ENCODE measurements around the gene KPNA5. TPM values are rescaled to one million over a fixed set of nuclear protein-coding genes. Genes with fewer than 3 reads are reported as not detected.

The KPNA5 gene
- total and polyA plus RNA-seq, 9 of the 15 experiments (the other 6 are each of a cell fraction or from before 2014, with no cell fraction given), result 3.2 to 10.3 (median 6.5) TPM

- TF ChIP-seq ZNF512 (tag; IDR thresholded peaks at IDR 0.05) (no peak; the same call in 1 of the 2 replicates), RNF219 (CRISPR knock-in tag; IDR thresholded peaks at IDR 0.05) (no peak), KAT2B (IDR thresholded peaks at IDR 0.05; ENCODE audit: low read depth, low read length) (no peak), IRF9 (tag; IDR thresholded peaks at IDR 0.05) (no peak), PBX2 (CRISPR knock-in tag; IDR thresholded peaks at IDR 0.05; ENCODE audit: low read depth) (no peak), PBX2 (tag; conservative IDR thresholded peaks at IDR 0.05; ENCODE audit: low read depth) (peak; percentile 68), HDAC1 (IDR thresholded peaks at IDR 0.05) (peak in 1 of 2 experiments; percentile 59; a peak in 1 of 4 replicates), POLR2AphosphoS5 (IDR thresholded peaks at IDR 0.05; ENCODE audit: control insufficient read depth, insufficient read depth, low read depth, low read length) (peak; percentile 94), RHOXF2B (CRISPR knock-in tag; conservative IDR thresholded peaks at IDR 0.05) (no peak)
Observed at GRCh38 chr6:116680880-116681672, at the start of gene KPNA5 (continued).
